ENCODE data around the gene CCSER1. TPM values are rescaled to one million over a fixed set of nuclear protein-coding genes. Genes with fewer than 3 reads are reported as not detected.

The CCSER1 gene
- polyA plus RNA-seq, 3 donors = 0.09 to 0.75 (median 0.13) TPM

- Mint-ChIP-seq H3K9me3 (peaks cover 0 to 4% (median 0%) of the 10 kb centered on the region in 7 donors), H3K4me3 (no peak overlapping the region), H3K27ac (no peak overlapping the region), H3K27me3 (ENCODE audit: low read depth in 3 of 3) (no peaks in the 10 kb centered on the region), H3K36me3 (no peaks in the 10 kb centered on the region), H3K4me1 (peaks cover 2% of the 10 kb centered on the region)
- Histone ChIP-seq H3K9ac (ENCODE audit: insufficient read depth, low read length, poor library complexity, severe bottlenecking) (no peak overlapping the region), H3K4me3 (replicated peaks in 1 of 3; ENCODE audit: low read depth in 2 of 3, low read length in 3 of 3) (no peak overlapping the region), H4K20me1 (ENCODE audit: insufficient read depth, low read length) (no peaks in the 10 kb centered on the region), H3K9me3 (replicated peaks in 1 of 2; ENCODE audit: control insufficient read depth in 1 of 2, insufficient read depth in 1 of 2, low read length in 2 of 2) (no peaks in the 10 kb centered on the region), H3K36me3 (replicated peaks in 1 of 2; ENCODE audit: control insufficient read depth in 1 of 2, insufficient read depth in 2 of 2, low read length in 2 of 2) (no peaks in the 10 kb centered on the region), H3K27ac (ENCODE audit: low read depth in 1 of 2, low read length in 2 of 2) (no peak overlapping the region), H3K27me3 (ENCODE audit: control insufficient read depth in 2 of 2, insufficient read depth in 2 of 2, low read length in 2 of 2) (no peaks in the 10 kb centered on the region), H3K4me2 (replicated peaks; ENCODE audit: extremely low read depth, low read length, poor library complexity, severe bottlenecking) (no peak overlapping the region), H2AFZ (ENCODE audit: insufficient read depth, low read depth, low read length, poor library complexity, severe bottlenecking) (no peak overlapping the region), H3K79me2 (ENCODE audit: insufficient read depth, low read length) (no peaks in the 10 kb centered on the region), H3K4me1 (ENCODE audit: control insufficient read depth in 1 of 2, insufficient read depth in 2 of 2, low read length in 2 of 2) (no peaks in the 10 kb centered on the region)
- intact Hi-C loops (cut with micrococcal nuclease) = no loop called here
- no CpG with 5 or more reads among the region's 5 CpGs for WGBS (ENCODE audit: insufficient coverage)
- no peak for DNase-seq
- TF ChIP-seq CTCF (IDR thresholded peaks at IDR 0.05) = no peak
Observed at GRCh38 chr4:90281541-90282355, 154.6 kb downstream of the CCSER1 start.

GRCh38 chr4:90290345-90290744 lies 163.2 kb downstream of the CCSER1 start:
- no peaks in the 10 kb centered on the region for H3K4me1 ChIP-seq (ENCODE audit: control insufficient read depth in 1 of 2, insufficient read depth in 2 of 2, low read length in 2 of 2)
- no peak overlapping the region for H2AFZ ChIP-seq (ENCODE audit: insufficient read depth, low read depth, low read length, poor library complexity, severe bottlenecking)
- Mint-ChIP-seq H3K4me1 (peaks cover 2% of the 10 kb centered on the region), H3K4me3 (no peak overlapping the region), H3K36me3 (no peaks in the 10 kb centered on the region), H3K27me3 (ENCODE audit: low read depth in 3 of 3) (no peaks in the 10 kb centered on the region), H3K9me3 (no peaks in the 10 kb centered on the region), H3K27ac (no peak overlapping the region)
- no peaks in the 10 kb centered on the region for H3K27me3 ChIP-seq (ENCODE audit: control insufficient read depth in 2 of 2, insufficient read depth in 2 of 2, low read length in 2 of 2)
- no peaks in the 10 kb centered on the region for H3K36me3 ChIP-seq (replicated peaks in 1 of 2; ENCODE audit: control insufficient read depth in 1 of 2, insufficient read depth in 2 of 2, low read length in 2 of 2)
- intact Hi-C loops (cut with micrococcal nuclease) = no loop called here
- H3K9ac ChIP-seq (ENCODE audit: insufficient read depth, low read length, poor library complexity, severe bottlenecking) = no peak overlapping the region
- no peak overlapping the region for H3K27ac ChIP-seq (ENCODE audit: low read depth in 1 of 2, low read length in 2 of 2)
- no peaks in the 10 kb centered on the region for H3K79me2 ChIP-seq (ENCODE audit: insufficient read depth, low read length)
- TF ChIP-seq CTCF (IDR thresholded peaks at IDR 0.05) = no peak
- no peak overlapping the region for H3K4me2 ChIP-seq (replicated peaks; ENCODE audit: extremely low read depth, low read length, poor library complexity, severe bottlenecking)
- no peak overlapping the region for H3K4me3 ChIP-seq (replicated peaks in 1 of 3; ENCODE audit: low read depth in 2 of 3, low read length in 3 of 3)
- H4K20me1 ChIP-seq (ENCODE audit: insufficient read depth, low read length) = no peaks in the 10 kb centered on the region
- no peaks in the 10 kb centered on the region for H3K9me3 ChIP-seq (replicated peaks in 1 of 2; ENCODE audit: control insufficient read depth in 1 of 2, insufficient read depth in 1 of 2, low read length in 2 of 2)
- no CpG with 5 or more reads among the region's 4 CpGs for WGBS (ENCODE audit: insufficient coverage)
- DNase-seq = no peak

All from CD14-positive monocyte (primary cell).